Neuronal stem cell (in vitro differentiated cells): ENCODE data around the gene PPFIA1.
A peak's percentile ranks its signal among the peaks of the same experiment; 100 is the strongest.

Experiments
- DNase-seq: peaks from one replicate; pipeline ENCODE4 v3.0.0-alpha.2; 2013; ENCODE audit warnings: low spot score
- H2AFZ ChIP-seq: one replicate; pipeline ENCODE4 v1.6.1; 2013; ENCODE audit warnings: mild to moderate bottlenecking, low read length, inconsistent platforms
- H2AK5ac ChIP-seq: 2 replicates; pipeline ENCODE4 v1.6.1; 2013; ENCODE audit warnings: low read depth, mild to moderate bottlenecking, inconsistent platforms, low read length, moderate library complexity, mixed read lengths
- H2BK120ac ChIP-seq: 2 replicates; pipeline ENCODE4 v1.6.1; 2013; ENCODE audit warnings: low read depth, mild to moderate bottlenecking, inconsistent platforms, low read length, moderate library complexity, mixed read lengths
- H2BK12ac ChIP-seq: one replicate; pipeline ENCODE4 v1.6.1; 2013; ENCODE audit warnings: low read length, inconsistent platforms
- H2BK15ac ChIP-seq: 2 replicates; pipeline ENCODE4 v1.6.1; 2013; ENCODE audit warnings: mild to moderate bottlenecking, low read length, inconsistent platforms, mixed read lengths
- H2BK5ac ChIP-seq: one replicate; pipeline ENCODE4 v1.6.1; 2013; ENCODE audit warnings: inconsistent platforms, mild to moderate bottlenecking, low read length, moderate library complexity
- H3K14ac ChIP-seq: one replicate; pipeline ENCODE4 v1.6.1; 2013; ENCODE audit warnings: low read length, inconsistent platforms
- H3K18ac ChIP-seq: 2 replicates; pipeline ENCODE4 v1.6.1; 2013; ENCODE audit warnings: low read length, inconsistent platforms
- H3K23ac ChIP-seq: 2 replicates; pipeline ENCODE4 v1.6.1; 2013; ENCODE audit warnings: low read depth, mild to moderate bottlenecking, mixed read lengths, low read length, inconsistent platforms; ENCODE audit not compliant: poor library complexity
- H3K27ac ChIP-seq: replicated peaks from 3 replicates; pipeline ENCODE4 v1.5.1; 2013; ENCODE audit warnings: low read length, inconsistent platforms
- H3K27me3 ChIP-seq, 3 experiments: 2 replicates each; pipeline ENCODE4 v1.6.1; 2013; ENCODE audit warnings: low read length in 3 of 3, mild to moderate bottlenecking in 2 of 3, inconsistent platforms in 1 of 3, low read depth in 1 of 3, mixed read lengths in 1 of 3, moderate library complexity in 1 of 3; ENCODE audit not compliant: control insufficient read depth in 3 of 3, insufficient read depth in 3 of 3
- H3K36me3 ChIP-seq, 2 donors: replicated peaks in 1 of 2; 2 replicates each; pipeline ENCODE4 v1.6.1; 2013; ENCODE audit warnings: low read length in 2 of 2; ENCODE audit not compliant: control insufficient read depth in 2 of 2, insufficient read depth in 2 of 2
- H3K4ac ChIP-seq: 2 replicates; pipeline ENCODE4 v1.6.1; 2013; ENCODE audit warnings: inconsistent platforms, mild to moderate bottlenecking, low read length, moderate library complexity
- H3K4me1 ChIP-seq, 2 donors: 1 replicate in 1 of 2; 2 replicates in 1 of 2; pipeline ENCODE4 v1.6.1; 2013; ENCODE audit warnings: low read length in 2 of 2, low read depth in 1 of 2; ENCODE audit not compliant: control insufficient read depth in 2 of 2, insufficient read depth in 1 of 2
- H3K4me2 ChIP-seq: one replicate; pipeline ENCODE4 v1.6.1; 2013; ENCODE audit warnings: mild to moderate bottlenecking, low read length, inconsistent platforms; ENCODE audit not compliant: insufficient read depth, poor library complexity, severe bottlenecking
- H3K4me3 ChIP-seq, 2 donors: 2 replicates each; pipeline ENCODE4 v1.5.1; 2013; ENCODE audit warnings: low read length in 2 of 2, mild to moderate bottlenecking in 2 of 2, inconsistent platforms in 1 of 2, moderate library complexity in 1 of 2
- H3K79me1 ChIP-seq: one replicate; pipeline ENCODE4 v1.6.1; 2013; ENCODE audit warnings: low read depth, mild to moderate bottlenecking, inconsistent platforms, low read length, moderate library complexity
- H3K9ac ChIP-seq: one replicate; pipeline ENCODE4 v1.6.1; 2013; ENCODE audit warnings: mild to moderate bottlenecking, low read depth, low read length, inconsistent platforms; ENCODE audit not compliant: poor library complexity
- H3K9me3 ChIP-seq, 2 donors: replicated peaks in 1 of 2; 2 replicates each; pipeline versions ENCODE3 to v1.6.1; 2013; ENCODE audit warnings: low read length in 2 of 2, mild to moderate bottlenecking in 2 of 2, inconsistent platforms in 1 of 2, low read depth in 1 of 2, mixed read lengths in 1 of 2, moderate library complexity in 1 of 2; ENCODE audit not compliant: control insufficient read depth in 2 of 2, insufficient read depth in 1 of 2
- H4K8ac ChIP-seq: one replicate; pipeline ENCODE4 v1.6.1; 2013; ENCODE audit warnings: low read depth, mild to moderate bottlenecking, inconsistent platforms, low read length, moderate library complexity
- H4K91ac ChIP-seq: one replicate; pipeline ENCODE4 v1.6.1; 2013; ENCODE audit warnings: low read length, low read depth, mild to moderate bottlenecking, inconsistent platforms; ENCODE audit not compliant: poor library complexity
- WGBS, 2 donors: extraction: QIAGEN DNeasy Blood & Tissue Kit; methylation state at CpG; one replicate each; pipeline ENCODE4 v1.1.7; 2013; ENCODE audit warnings: missing lambda C conversion rate in 2 of 2, mixed read lengths in 1 of 2; ENCODE audit not compliant: insufficient read length in 2 of 2, insufficient replicate concordance in 1 of 2; ENCODE audit errors: extremely low coverage in 2 of 2; 5-methylcytosine and 5-hydroxymethylcytosine counted together

Gene PPFIA1

DNA sequence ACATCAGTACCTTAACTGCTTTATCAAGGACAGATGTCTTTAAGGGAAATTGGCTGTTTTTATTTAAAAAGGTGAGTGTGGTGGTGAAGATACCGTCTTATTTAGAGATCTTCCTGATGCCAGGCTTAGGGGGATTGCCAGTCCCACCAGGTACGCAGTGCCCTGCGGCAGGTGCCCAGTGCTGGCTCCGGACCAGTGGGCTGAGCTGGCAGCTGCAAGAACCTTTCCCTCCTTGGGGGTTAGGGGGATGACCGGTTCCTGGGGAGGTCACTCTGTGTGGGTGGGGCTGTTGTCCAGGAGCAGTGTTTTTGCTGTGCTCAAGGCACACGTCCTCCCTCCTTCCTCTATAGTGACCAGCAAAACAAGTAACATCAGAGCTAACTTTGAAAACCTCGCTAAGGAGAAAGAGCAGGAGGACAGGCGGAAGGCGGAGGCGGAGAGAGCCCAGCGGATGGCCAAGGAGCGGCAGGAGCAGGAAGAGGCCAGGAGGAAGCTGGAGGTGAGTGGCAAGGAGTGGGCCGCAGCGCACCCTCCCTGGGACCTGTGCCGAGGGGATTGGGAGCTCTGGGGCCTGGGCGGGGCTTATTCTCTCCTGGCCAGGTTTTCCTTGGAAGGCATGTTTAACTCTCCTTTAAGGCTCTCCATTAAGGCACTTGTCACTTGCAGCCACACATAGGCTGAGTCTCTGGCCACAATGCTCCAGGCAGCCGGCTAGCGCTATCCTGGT is 158.4 kb downstream of the PPFIA1 start:
- Histone ChIP-seq H3K79me1 (no peaks in the 10 kb centered on the region), H3K9ac (peak overlapping the region; percentile 37), H3K4me1 (peaks cover 3 to 4% of the 10 kb centered on the region in 2 donors), H4K91ac (no peak overlapping the region), H3K4me3 (no peak overlapping the region), H2AFZ (no peak overlapping the region), H3K36me3 (peaks cover 66 to 87% of the 10 kb centered on the region in 2 donors), H2AK5ac (no peak overlapping the region), H3K4me2 (no peak overlapping the region), H3K9me3 (no peaks in the 10 kb centered on the region), H3K27me3 (no peaks in the 10 kb centered on the region), H3K4ac (no peak overlapping the region), H3K27ac (no peak overlapping the region), H3K18ac (no peak overlapping the region), H2BK5ac (no peak overlapping the region), H4K8ac (no peak overlapping the region), H2BK12ac (no peak overlapping the region), H2BK120ac (no peak overlapping the region), H2BK15ac (no peak overlapping the region), H3K14ac (no peak overlapping the region), H3K23ac (peak overlapping the region; percentile 74)
- WGBS, 2 donors: no CpG with 5 or more reads among the region's 18 CpGs
- no peak for DNase-seq

- H2AK5ac ChIP-seq: no peak overlapping the region
- no peaks in the 10 kb centered on the region for H3K79me1 ChIP-seq
- peaks cover 0 to 4% of the 10 kb centered on the region in 2 donors for H3K4me1 ChIP-seq
- H2BK15ac ChIP-seq: no peak overlapping the region
- H2BK12ac ChIP-seq: no peak overlapping the region
- H3K9ac ChIP-seq: peak overlapping the region; percentile 12
- peak overlapping the region; percentile 74 for H3K23ac ChIP-seq
- WGBS, 2 donors: no CpG with 5 or more reads among the region's 8 CpGs
- peaks cover 65 to 87% of the 10 kb centered on the region in 2 donors for H3K36me3 ChIP-seq
- H3K27ac ChIP-seq: no peak overlapping the region
- no peak overlapping the region for H4K91ac ChIP-seq
- no peak overlapping the region for H3K4me3 ChIP-seq
- no peak overlapping the region for H3K4me2 ChIP-seq
- no peaks in the 10 kb centered on the region for H3K9me3 ChIP-seq
- H3K18ac ChIP-seq: no peak overlapping the region
- H3K14ac ChIP-seq: no peak overlapping the region
- no peak overlapping the region for H3K4ac ChIP-seq
- DNase-seq: no peak
- H3K27me3 ChIP-seq: no peaks in the 10 kb centered on the region
- H4K8ac ChIP-seq: no peak overlapping the region
- no peak overlapping the region for H2BK120ac ChIP-seq
- no peak overlapping the region for H2AFZ ChIP-seq
- no peak overlapping the region for H2BK5ac ChIP-seq
These were observed 158.9 kb downstream of the PPFIA1 start for GRCh38 chr11:70429428-70429705.

- H2BK5ac ChIP-seq: no peak overlapping the region
- no peaks in the 10 kb centered on the region for H3K79me1 ChIP-seq
- peaks cover 68 to 87% of the 10 kb centered on the region in 2 donors for H3K36me3 ChIP-seq
- no peaks in the 10 kb centered on the region for H3K9me3 ChIP-seq
- H4K91ac ChIP-seq: no peak overlapping the region
- no peak overlapping the region for H3K14ac ChIP-seq
- no peak overlapping the region for H3K4ac ChIP-seq
- H3K18ac ChIP-seq: no peak overlapping the region
- DNase-seq: no peak
- peak overlapping the region; percentile 6 for H3K9ac ChIP-seq
- H2BK15ac ChIP-seq: no peak overlapping the region
- no peak overlapping the region for H3K23ac ChIP-seq
- no peak overlapping the region for H3K4me2 ChIP-seq
- no peak overlapping the region for H3K4me3 ChIP-seq
- WGBS, 2 donors: no CpG with 5 or more reads among the region's 11 CpGs
- H2BK120ac ChIP-seq: no peak overlapping the region
- no peak overlapping the region for H2AK5ac ChIP-seq
- no peak overlapping the region for H2BK12ac ChIP-seq
- no peak overlapping the region for H2AFZ ChIP-seq
- peaks cover 0 to 4% of the 10 kb centered on the region in 2 donors for H3K4me1 ChIP-seq
- no peak overlapping the region for H4K8ac ChIP-seq
- no peaks in the 10 kb centered on the region for H3K27me3 ChIP-seq
- H3K27ac ChIP-seq: no peak overlapping the region
These were observed 159.4 kb downstream of the PPFIA1 start for GRCh38 chr11:70429724-70430521.
